ENCODE measurements around the gene EPS8L2. TPM values are rescaled to one million over a fixed set of nuclear protein-coding genes. Genes with fewer than 3 reads are reported as not detected.

The EPS8L2 gene
- total and polyA plus RNA-seq, 2 of the 8 experiments (the other 6 are each of a cell fraction or from before 2014, with no cell fraction given): 38.5 to 57.0 TPM

DNA sequence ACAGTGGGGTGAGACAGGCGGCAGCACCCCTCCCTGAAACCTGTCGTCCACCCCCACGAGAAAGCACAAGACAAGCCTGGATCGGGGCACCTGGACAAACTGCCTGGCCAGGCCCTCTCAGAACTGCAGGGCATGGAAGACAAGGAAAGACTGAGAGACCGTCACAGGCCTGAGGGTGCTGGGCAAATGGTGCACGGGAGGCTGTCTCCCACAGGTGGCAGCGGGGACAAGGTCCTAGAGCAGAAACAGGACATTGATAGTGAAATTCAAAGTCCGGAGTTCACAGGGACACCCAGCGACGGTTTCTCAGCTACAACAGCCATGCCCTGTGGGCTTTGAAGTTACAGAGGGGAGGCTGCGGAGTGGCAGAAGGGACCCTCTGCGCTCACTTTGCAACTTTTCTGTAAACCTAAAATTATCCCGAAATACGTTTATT, 48.3 kb upstream of the EPS8L2 start (continued):
- TF ChIP-seq MAFK (IDR thresholded peaks at IDR 0.05; ENCODE audit: low read depth, low read length): no peak

Data from H1 (cell line).